Measurements from ENCODE around the gene PGGHG.
"Not testable (repeated sequence)": the region's sequence is repeated elsewhere in the genome, so short reads cannot be mapped to it uniquely, and the experiment has no call there.

The PGGHG gene

GRCh38 chr11:316031-316701 is 27.2 kb downstream of the PGGHG start:
- no peak for TF ChIP-seq CTCF (IDR thresholded peaks at IDR 0.05; ENCODE audit: low read depth, low read length)
- in situ Hi-C loops (cut with HindIII; ENCODE audit: low sequenced_read_pairs), result no loop called here
- peak overlapping the region; percentile 27 for H3K4me3 ChIP-seq (ENCODE audit: low read depth, low read length)
- no peak for DNase-seq (ENCODE audit: low read depth, low spot score)

DNA sequence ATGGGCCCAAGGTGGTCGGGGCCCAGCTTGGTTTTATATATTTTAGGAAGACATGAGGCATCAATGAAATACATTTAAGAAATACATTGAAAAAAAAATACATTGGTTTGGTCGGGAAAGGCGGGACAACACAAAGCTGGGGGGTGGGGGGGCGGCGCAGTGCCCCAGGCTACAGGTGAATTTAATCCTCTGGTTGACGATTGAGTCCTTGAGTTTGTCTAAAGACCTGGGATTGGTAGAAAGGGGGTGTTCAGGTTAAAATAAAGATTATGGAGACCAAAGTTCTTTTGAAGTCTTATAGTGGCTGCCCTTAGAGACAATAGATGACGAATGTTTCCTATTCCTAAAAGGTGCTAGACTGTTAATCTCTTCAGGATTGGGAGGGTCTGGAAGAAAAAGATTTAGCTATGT is 28.0 kb downstream of the PGGHG start:
- no peak for TF ChIP-seq CTCF (IDR thresholded peaks at IDR 0.05; ENCODE audit: low read depth, low read length)
- H3K4me3 ChIP-seq (ENCODE audit: low read depth, low read length), result no peak overlapping the region
- DNase-seq (ENCODE audit: low read depth, low spot score), result no peak
- in situ Hi-C loops (cut with HindIII; ENCODE audit: low sequenced_read_pairs), result no loop called here

- DNase-seq (ENCODE audit: low read depth, low spot score); in situ Hi-C loops (cut with HindIII; ENCODE audit: low sequenced_read_pairs); H3K4me3 ChIP-seq (ENCODE audit: low read depth, low read length): not testable (repeated sequence)
These were observed 28.9 kb downstream of the PGGHG start for GRCh38 chr11:317668-318404.

- in situ Hi-C loops (cut with HindIII; ENCODE audit: low sequenced_read_pairs); DNase-seq (ENCODE audit: low read depth, low spot score): not testable (repeated sequence)
- peak overlapping the region; percentile 72 for H3K4me3 ChIP-seq (ENCODE audit: low read depth, low read length)
These were observed 29.6 kb downstream of the PGGHG start for GRCh38 chr11:318405-319120.

- DNase-seq (ENCODE audit: low read depth, low spot score); in situ Hi-C loops (cut with HindIII; ENCODE audit: low sequenced_read_pairs): not testable (repeated sequence)
- H3K4me3 ChIP-seq (ENCODE audit: low read depth, low read length), result peak overlapping the region; percentile 72
These were observed 30.4 kb downstream of the PGGHG start for GRCh38 chr11:319121-319887.

GRCh38 chr11:319888-320273 is 31.0 kb downstream of the PGGHG start:
- peak overlapping the region; percentile 72 for H3K4me3 ChIP-seq (ENCODE audit: low read depth, low read length)
- in situ Hi-C loops (cut with HindIII; ENCODE audit: low sequenced_read_pairs); DNase-seq (ENCODE audit: low read depth, low spot score): not testable (repeated sequence)

- in situ Hi-C loops (cut with HindIII; ENCODE audit: low sequenced_read_pairs), result no loop called here
- H3K4me3 ChIP-seq (ENCODE audit: low read depth, low read length), result no peak overlapping the region
- TF ChIP-seq CTCF (IDR thresholded peaks at IDR 0.05; ENCODE audit: low read depth, low read length), result no peak
- no peak for DNase-seq (ENCODE audit: low read depth, low spot score)
These were observed 35.2 kb downstream of the PGGHG start for GRCh38 chr11:324156-324555.

- H3K4me3 ChIP-seq (ENCODE audit: low read depth, low read length); in situ Hi-C loops (cut with HindIII; ENCODE audit: low sequenced_read_pairs); DNase-seq (ENCODE audit: low read depth, low spot score): not testable (repeated sequence)
These were observed 35.9 kb downstream of the PGGHG start for GRCh38 chr11:324593-325517.
